ENCODE results near the gene FHOD3. TPM values are rescaled to one million over a fixed set of nuclear protein-coding genes. Genes with fewer than 3 reads are reported as not detected.

The FHOD3 gene
- total and polyA plus RNA-seq, 2 of the 4 experiments (the other 2 are of a cell fraction): 14.6 to 16.0 TPM

DNA sequence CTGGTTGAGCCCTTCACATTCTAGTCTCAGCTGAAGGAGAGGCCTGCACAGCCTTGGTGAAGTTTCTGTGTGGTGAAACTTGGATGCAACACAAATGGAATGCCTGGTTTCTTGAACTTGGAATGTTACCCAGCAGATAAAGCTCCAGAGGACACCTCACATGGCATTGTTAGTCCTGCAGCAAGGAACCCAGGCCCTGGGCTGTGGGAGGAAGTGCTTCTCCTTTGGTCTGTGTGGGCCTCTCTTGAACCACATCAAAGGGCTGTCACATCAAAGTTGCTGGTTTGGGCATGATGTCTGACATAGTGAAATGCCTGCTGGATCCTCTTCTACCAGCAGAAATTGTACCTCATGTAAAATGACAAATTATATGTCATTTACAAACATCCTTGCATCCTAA is 198.5 kb downstream of the FHOD3 start:
- Histone ChIP-seq H3K27me3 (ENCODE audit: control insufficient read depth, insufficient read depth, low read length) (no peaks in the 10 kb centered on the region), H3K14ac (replicated peaks; ENCODE audit: low read depth, low read length) (no peak overlapping the region), H3K79me1 (ENCODE audit: low read depth in 1 of 2, low read length in 2 of 2) (no peaks in the 10 kb centered on the region), H3K56ac (ENCODE audit: extremely low read depth, insufficient read depth, low read length) (no peak overlapping the region), H3K9me1 (ENCODE audit: insufficient read depth, low read length) (no peaks in the 10 kb centered on the region; the same call in 1 of the 2 replicates), H3K9me3 (ENCODE audit: control insufficient read depth, insufficient read depth, low read length) (no peaks in the 10 kb centered on the region), H2BK120ac (ENCODE audit: low read depth, low read length) (no peak overlapping the region), H2AFZ (replicated peaks; ENCODE audit: low read length, poor library complexity) (peak overlapping the region; percentile 14), H3K4me2 (ENCODE audit: low read depth, low read length) (no peak overlapping the region), H2AK9ac (replicated peaks; ENCODE audit: low read depth, low read length, poor library complexity) (no peak overlapping the region), H4K91ac (ENCODE audit: insufficient read depth, low read depth, low read length) (no peak overlapping the region), H3K23ac (ENCODE audit: low read depth, low read length) (no peak overlapping the region), H3K18ac (ENCODE audit: low read depth, low read length) (no peak overlapping the region), H3K36me3 (ENCODE audit: control insufficient read depth, insufficient read depth, low read length) (no peaks in the 10 kb centered on the region), H2AK5ac (ENCODE audit: low read depth, low read length) (no peak overlapping the region), H4K20me1 (ENCODE audit: insufficient read depth, low read length) (0 out of 2 replicates have a peak, but pooled peaks cover 6% of the 10 kb centered on the region), H2BK5ac (ENCODE audit: low read depth, low read length, poor library complexity, severe bottlenecking) (no peak overlapping the region), H4K5ac (ENCODE audit: low read depth, low read length) (no peak overlapping the region), H3K4me1 (ENCODE audit: control insufficient read depth, insufficient read depth, low read length) (peaks cover 2% of the 10 kb centered on the region), H2BK15ac (ENCODE audit: low read depth, low read length) (no peak overlapping the region), H4K8ac (ENCODE audit: low read depth in 2 of 2, low read length in 2 of 2) (no peak overlapping the region), H2BK20ac (ENCODE audit: low read depth, low read length) (no peak overlapping the region), H3K9ac (ENCODE audit: low read depth, low read length) (no peak overlapping the region), H3K27ac (ENCODE audit: insufficient read depth, low read length) (no peak overlapping the region), H3K4ac (ENCODE audit: low read depth, low read length) (no peak overlapping the region), H3K4me3 (ENCODE audit: insufficient read depth, low read depth, low read length) (no peak overlapping the region)
- no TSS peak for BruUV-seq (replicated peaks)
- TF ChIP-seq RFX5 (IDR thresholded peaks at IDR 0.05; ENCODE audit: low read depth, low read length): no peak
- TF ChIP-seq FOS (IDR thresholded peaks at IDR 0.05; ENCODE audit: low read depth, low read length): no peak
- TF ChIP-seq POLR2A (IDR thresholded peaks at IDR 0.05; ENCODE audit: low read depth, low read length): no peak
- TF ChIP-seq, protein P1, sequence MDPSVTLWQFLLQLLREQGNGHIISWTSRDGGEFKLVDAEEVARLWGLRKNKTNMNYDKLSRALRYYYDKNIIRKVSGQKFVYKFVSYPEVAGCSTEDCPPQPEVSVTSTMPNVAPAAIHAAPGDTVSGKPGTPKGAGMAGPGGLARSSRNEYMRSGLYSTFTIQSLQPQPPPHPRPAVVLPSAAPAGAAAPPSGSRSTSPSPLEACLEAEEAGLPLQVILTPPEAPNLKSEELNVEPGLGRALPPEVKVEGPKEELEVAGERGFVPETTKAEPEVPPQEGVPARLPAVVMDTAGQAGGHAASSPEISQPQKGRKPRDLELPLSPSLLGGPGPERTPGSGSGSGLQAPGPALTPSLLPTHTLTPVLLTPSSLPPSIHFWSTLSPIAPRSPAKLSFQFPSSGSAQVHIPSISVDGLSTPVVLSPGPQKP (IDR thresholded peaks at IDR 0.05; ENCODE audit: borderline replicate concordance, low read depth, low read length): no peak
- TF ChIP-seq, protein P2, sequence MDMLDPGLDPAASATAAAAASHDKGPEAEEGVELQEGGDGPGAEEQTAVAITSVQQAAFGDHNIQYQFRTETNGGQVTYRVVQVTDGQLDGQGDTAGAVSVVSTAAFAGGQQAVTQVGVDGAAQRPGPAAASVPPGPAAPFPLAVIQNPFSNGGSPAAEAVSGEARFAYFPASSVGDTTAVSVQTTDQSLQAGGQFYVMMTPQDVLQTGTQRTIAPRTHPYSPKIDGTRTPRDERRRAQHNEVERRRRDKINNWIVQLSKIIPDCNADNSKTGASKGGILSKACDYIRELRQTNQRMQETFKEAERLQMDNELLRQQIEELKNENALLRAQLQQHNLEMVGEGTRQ (IDR thresholded peaks at IDR 0.05; ENCODE audit: low read depth, low read length): no peak
- no peak for TF ChIP-seq CHD1 (IDR thresholded peaks at IDR 0.05; ENCODE audit: low read depth, low read length)
- no peak for TF ChIP-seq RAD21 (IDR thresholded peaks at IDR 0.05; ENCODE audit: low read length)
- TF ChIP-seq, protein P3, sequence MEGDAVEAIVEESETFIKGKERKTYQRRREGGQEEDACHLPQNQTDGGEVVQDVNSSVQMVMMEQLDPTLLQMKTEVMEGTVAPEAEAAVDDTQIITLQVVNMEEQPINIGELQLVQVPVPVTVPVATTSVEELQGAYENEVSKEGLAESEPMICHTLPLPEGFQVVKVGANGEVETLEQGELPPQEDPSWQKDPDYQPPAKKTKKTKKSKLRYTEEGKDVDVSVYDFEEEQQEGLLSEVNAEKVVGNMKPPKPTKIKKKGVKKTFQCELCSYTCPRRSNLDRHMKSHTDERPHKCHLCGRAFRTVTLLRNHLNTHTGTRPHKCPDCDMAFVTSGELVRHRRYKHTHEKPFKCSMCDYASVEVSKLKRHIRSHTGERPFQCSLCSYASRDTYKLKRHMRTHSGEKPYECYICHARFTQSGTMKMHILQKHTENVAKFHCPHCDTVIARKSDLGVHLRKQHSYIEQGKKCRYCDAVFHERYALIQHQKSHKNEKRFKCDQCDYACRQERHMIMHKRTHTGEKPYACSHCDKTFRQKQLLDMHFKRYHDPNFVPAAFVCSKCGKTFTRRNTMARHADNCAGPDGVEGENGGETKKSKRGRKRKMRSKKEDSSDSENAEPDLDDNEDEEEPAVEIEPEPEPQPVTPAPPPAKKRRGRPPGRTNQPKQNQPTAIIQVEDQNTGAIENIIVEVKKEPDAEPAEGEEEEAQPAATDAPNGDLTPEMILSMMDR (conservative IDR thresholded peaks at IDR 0.05; ENCODE audit: low read depth, low read length): no peak
- no peak for TF ChIP-seq RCOR1 (IDR thresholded peaks at IDR 0.05; ENCODE audit: insufficient replicate concordance, low read length)
- DNase-seq: no peak
- in situ Hi-C loops (cut with MboI; ENCODE audit: low sequenced_read_pairs) (no loop called here), intact Hi-C loops (cut with micrococcal nuclease) (no loop called here), dilution Hi-C loops (cut with HindIII; ENCODE audit: low sequenced_read_pairs, unreplicated experiment) (no loop called here)
- POLR2A ChIA-PET (ENCODE audit: unreplicated experiment): no interaction called here
- ATAC-seq (ENCODE audit: low read depth): no peak
- CTCF ChIA-PET: no interaction called here

Measured in IMR-90 (cell line).